GM18519 (cell line): Measurements from ENCODE around the gene ZNF593.

Source experiments
- ATAC-seq: cut with Tn5 transposase; IDR thresholded peaks from one replicate; pipeline ENCODE4 v1.9.1; 2021; ENCODE audit warnings: mild to moderate bottlenecking, moderate library complexity; ENCODE audit not compliant: unreplicated experiment, low FRiP score

ZNF593 gene

DNA sequence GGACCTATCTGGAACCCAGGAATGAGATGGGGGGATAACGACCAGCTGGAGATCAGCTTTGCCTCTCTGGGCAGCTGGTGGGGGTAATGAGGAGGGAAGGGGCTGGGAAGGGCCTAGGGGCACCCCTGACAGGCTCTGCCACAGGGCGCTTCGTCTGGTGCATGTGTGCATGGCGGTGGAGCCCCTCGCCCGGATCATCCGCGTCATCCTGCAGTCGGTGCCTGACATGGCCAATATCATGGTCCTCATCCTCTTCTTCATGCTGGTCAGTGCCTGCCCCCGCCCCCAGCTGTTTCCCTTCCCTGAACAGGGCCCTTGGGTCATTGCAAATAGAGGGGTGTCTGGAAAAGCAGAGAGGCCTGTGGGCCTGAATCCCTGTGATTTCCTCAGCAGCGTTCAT lies 28.1 kb downstream of the ZNF593 start:
- ATAC-seq = no peak

- no peak for ATAC-seq
Observed at GRCh38 chr1:26200413-26200812, 30.7 kb downstream of the ZNF593 start.

DNA sequence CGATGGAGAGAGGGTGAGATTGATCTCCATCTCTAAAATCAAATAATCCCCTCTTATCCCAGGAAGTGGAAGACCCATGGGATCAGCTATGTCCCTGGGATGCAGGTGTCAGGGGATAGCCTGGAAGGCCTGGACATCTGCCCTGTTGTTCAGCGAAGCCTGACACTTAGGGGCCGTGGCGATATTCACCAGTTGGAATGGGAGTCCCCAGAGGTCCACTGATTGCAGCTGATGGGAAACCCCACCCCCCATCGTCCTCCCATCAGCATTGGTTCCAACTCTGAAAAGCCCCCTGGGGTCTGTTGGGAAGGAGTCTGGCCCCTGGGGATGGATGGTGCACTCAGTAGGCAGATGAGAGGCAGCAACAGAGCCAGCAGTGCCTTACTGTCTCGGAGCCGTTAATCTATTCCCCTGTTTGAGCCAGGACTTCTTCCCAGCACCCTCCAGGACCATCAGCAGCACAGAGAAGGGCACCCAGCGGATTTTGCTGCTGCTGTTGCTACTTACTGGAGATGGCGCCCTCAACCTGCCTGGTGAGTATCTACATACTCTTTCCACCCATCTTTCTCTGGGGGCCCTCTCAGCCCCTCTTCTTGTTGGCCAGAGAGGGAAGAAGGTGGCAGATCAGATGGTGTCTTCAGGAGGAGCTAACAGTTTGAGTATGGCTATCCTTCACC lies 34.1 kb downstream of the ZNF593 start:
- no peak for ATAC-seq

- no peak for ATAC-seq
Observed at GRCh38 chr1:26210147-26210870, 40.6 kb downstream of the ZNF593 start.

- ATAC-seq = no peak
Observed at GRCh38 chr1:26212726-26213125, 43.0 kb downstream of the ZNF593 start.

- no peak for ATAC-seq
Observed at GRCh38 chr1:26213335-26213905, 43.7 kb downstream of the ZNF593 start.

- ATAC-seq = no peak
Observed at GRCh38 chr1:26215246-26215645, 45.5 kb downstream of the ZNF593 start.

GRCh38 chr1:26218906-26219494 lies 49.3 kb downstream of the ZNF593 start:
- no peak for ATAC-seq
